ENCODE results near the gene CKS1B. TPM values are rescaled to one million over a fixed set of nuclear protein-coding genes. Genes with fewer than 3 reads are reported as not detected.

The CKS1B gene
- total and polyA plus RNA-seq, 7 donors = 10.2 to 104 (median 35.7) TPM

DNA sequence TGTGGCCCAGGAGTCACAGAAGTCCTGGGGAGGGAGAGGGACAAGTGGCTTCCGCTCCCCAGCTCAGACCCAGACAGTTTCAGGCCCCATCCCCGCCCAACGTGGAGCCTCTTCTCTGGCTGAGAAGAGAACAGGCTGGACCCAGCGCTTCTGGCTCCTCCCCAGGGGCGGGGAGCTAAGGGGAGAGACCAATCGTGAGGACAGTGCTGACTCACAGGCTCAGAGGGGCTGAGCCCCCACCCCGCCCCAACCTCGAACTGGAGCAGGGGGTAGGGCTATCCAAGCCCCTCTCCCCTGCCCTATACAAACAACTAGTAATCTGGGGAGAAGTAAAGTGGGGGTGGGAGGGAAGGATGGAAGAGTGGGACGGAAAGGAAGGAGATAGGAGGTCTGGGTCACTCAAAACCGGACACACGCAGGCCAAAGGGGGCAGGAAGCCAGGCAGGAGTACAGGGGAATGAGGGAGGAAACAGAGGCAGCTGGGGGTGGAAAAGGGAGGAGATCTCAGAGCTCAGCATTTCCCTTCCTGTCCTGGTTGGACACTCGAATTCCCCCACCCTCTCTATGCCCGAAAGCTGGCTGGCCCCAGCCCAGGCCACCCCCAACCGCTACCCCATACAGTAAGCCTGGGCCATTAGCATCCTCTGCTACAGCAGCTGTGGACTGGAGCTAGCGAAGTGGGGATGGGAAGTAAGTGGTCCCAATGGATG, 3.7 kb upstream of the CKS1B start, which contains the start of gene SHC1:
Gene SHC1, minus strand, starts transcription at position 117 of the 710 bp plus-strand sequence. CDS start 221 bp downstream, outside the sequence.
- Histone ChIP-seq H3K4me1 (peaks cover 0 to 56% (median 53%) of the 10 kb centered on the region in 4 donors), H3K36me3 (peaks cover 13 to 28% (median 20%) of the 10 kb centered on the region in 4 donors), H3K27ac (peak within 1 kb of the TSS; percentile 95 to 98 (median 96)), H3K9me3 (no peaks in the 10 kb centered on the region), H3K27me3 (no peaks in the 10 kb centered on the region), H3K4me3 (peak within 1 kb of the TSS; percentile 36 to 50 (median 45))
- 38 to 48% methylated on average over 15 of the region's 15 CpGs for WGBS, 2 donors
- TF ChIP-seq EP300 (IDR thresholded peaks at IDR 0.05) (peak in 1 of 4 donors; percentile 2), POLR2AphosphoS5 (IDR thresholded peaks at IDR 0.05) (peak; percentile 95 to 99 (median 96)), POLR2A (IDR thresholded peaks at IDR 0.05) (peak; percentile 82 to 88)
- TF ChIP-seq, protein P1, sequence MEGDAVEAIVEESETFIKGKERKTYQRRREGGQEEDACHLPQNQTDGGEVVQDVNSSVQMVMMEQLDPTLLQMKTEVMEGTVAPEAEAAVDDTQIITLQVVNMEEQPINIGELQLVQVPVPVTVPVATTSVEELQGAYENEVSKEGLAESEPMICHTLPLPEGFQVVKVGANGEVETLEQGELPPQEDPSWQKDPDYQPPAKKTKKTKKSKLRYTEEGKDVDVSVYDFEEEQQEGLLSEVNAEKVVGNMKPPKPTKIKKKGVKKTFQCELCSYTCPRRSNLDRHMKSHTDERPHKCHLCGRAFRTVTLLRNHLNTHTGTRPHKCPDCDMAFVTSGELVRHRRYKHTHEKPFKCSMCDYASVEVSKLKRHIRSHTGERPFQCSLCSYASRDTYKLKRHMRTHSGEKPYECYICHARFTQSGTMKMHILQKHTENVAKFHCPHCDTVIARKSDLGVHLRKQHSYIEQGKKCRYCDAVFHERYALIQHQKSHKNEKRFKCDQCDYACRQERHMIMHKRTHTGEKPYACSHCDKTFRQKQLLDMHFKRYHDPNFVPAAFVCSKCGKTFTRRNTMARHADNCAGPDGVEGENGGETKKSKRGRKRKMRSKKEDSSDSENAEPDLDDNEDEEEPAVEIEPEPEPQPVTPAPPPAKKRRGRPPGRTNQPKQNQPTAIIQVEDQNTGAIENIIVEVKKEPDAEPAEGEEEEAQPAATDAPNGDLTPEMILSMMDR (IDR thresholded peaks at IDR 0.05) = no peak
- DNase-seq = peak; percentile 99
- intact Hi-C loops (cut with DNase I) = loop anchor here (5.0 kb wide), 1 partner anchor 92 kb away; the partner anchor contains the start of gene EFNA4

DNA sequence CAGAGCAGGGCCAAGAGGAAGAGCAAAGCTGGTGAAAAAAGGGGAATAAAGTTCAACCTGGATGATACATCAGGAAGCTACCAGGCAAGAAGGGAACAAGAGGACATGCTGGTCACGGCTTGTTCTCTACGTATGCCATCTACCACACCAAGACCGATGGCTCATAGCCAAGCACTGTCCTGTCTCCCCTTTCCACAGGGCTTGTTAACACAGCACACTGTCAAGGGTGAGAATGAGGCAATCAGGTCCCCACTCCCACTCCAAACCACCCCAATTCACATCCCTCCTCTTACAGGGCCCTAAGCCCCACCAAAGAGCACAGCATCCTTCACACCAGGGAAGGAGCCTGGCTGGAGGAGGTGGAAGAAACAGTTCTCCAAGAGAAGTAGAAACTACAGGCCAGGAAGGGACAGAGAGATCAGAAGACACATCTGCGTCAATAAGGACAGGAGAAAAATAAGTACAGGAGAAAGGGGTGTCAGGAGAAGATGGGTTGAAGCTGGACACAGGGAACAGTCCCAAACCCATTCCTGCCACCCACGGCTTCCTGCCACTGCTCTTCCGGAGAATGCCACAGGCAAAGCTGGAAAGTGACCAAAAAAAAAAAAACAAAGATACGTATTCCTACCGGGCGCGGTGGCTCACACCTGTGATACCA, 3.0 kb upstream of the CKS1B start:
- intact Hi-C loops (cut with DNase I) = loop anchor here (5.0 kb wide), 1 partner anchor 91 kb away; the partner anchor contains the start of gene EFNA4
- Histone ChIP-seq H3K36me3 (peaks cover 9 to 21% (median 17%) of the 10 kb centered on the region in 4 donors), H3K27me3 (no peaks in the 10 kb centered on the region), H3K4me1 (peaks cover 0 to 60% (median 57%) of the 10 kb centered on the region in 4 donors), H3K4me3 (peak overlapping the region in 3 of 4 donors; percentile 42 to 50 (median 48)), H3K9me3 (no peaks in the 10 kb centered on the region), H3K27ac (peak overlapping the region; percentile 95 to 98 (median 96))
- DNase-seq = peak; percentile 85
- no peak for TF ChIP-seq POLR2AphosphoS5 (IDR thresholded peaks at IDR 0.05)
- no peak for TF ChIP-seq POLR2A (IDR thresholded peaks at IDR 0.05)
- WGBS, 2 donors = 54 to 80% methylated on average over 10 of the region's 10 CpGs

DNA sequence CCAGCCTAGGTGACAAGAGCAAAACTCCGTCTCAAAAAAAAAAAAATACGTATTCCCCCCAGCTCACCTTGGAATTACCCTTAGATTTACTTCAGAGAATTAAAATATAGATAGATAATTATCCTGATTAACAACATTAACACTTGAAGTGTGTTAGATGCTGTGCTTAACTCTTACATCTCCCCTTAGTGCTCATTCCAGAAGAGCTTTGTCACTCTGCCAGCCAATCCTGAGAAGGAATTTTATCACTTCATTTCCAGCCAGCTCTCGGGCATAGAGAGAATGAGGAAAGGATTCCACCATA, 2.3 kb upstream of the CKS1B start:
- H3K36me3 ChIP-seq = peaks cover 2 to 15% (median 13%) of the 10 kb centered on the region in 4 donors
- intact Hi-C loops (cut with DNase I) = loop anchor here (5.0 kb wide), 1 partner anchor 90 kb away; the partner anchor contains the start of gene EFNA4
- H3K9me3 ChIP-seq = no peaks in the 10 kb centered on the region
- 62 to 66% methylated on average over 3 of the region's 3 CpGs for WGBS, 2 donors
- H3K4me3 ChIP-seq = no peak overlapping the region
- peak overlapping the region; percentile 95 to 98 (median 96) for H3K27ac ChIP-seq
- no peak for DNase-seq
- no peak for TF ChIP-seq POLR2A (IDR thresholded peaks at IDR 0.05)
- TF ChIP-seq, protein P1 (IDR thresholded peaks at IDR 0.05) = no peak
- no peak for TF ChIP-seq EP300 (IDR thresholded peaks at IDR 0.05)
- TF ChIP-seq POLR2AphosphoS5 (IDR thresholded peaks at IDR 0.05) = no peak
- H3K4me1 ChIP-seq = peaks cover 0 to 60% (median 58%) of the 10 kb centered on the region in 4 donors
- H3K27me3 ChIP-seq = no peaks in the 10 kb centered on the region

DNA sequence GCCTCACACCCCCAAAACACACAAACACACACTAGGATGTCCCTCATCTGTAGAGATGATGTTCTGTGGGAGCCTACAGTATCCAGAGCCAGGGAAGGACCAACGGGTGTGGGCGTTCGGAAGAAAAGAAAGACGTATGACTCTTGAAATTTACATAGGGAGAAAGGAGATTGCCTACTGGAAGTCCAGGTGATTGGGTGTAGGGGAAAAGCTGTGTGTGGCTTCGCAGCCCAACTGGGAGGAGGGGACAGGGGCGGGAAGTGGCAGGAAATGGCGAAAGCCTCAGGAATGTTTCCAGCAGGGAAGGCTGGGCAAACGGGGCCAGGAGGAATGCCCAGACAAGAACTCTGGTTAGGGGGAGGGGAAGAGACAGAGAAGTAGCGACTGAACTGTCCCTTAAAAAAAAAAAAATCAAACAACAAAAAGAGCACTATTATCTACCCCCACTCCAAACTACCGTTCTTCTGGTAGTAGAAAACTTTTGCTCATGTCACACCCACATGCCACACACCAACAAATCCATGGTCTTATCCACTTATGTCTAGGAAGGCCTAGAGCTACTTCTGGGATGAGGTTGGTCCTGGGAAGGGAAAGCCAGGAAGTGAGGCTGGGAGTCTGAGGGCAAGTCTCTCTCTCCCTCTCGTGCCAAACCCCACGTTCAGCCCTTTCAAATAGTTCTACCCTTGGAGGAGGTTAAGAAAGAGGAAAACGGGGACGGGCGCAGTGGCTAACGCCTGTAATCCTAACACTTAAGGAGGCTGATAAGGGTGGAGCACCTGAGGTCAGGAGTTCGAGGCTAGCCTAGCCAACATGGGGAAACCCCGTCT, 1.8 kb upstream of the CKS1B start:
- Histone ChIP-seq H3K4me3 (peak overlapping the region in 3 of 4 donors; percentile 69 to 77 (median 72)), H3K9me3 (no peaks in the 10 kb centered on the region), H3K4me1 (peaks cover 0 to 60% (median 58%) of the 10 kb centered on the region in 4 donors), H3K27me3 (no peaks in the 10 kb centered on the region), H3K27ac (peak overlapping the region; percentile 95 to 98 (median 96)), H3K36me3 (peaks cover 0 to 9% (median 8%) of the 10 kb centered on the region in 4 donors)
- intact Hi-C loops (cut with DNase I) = loop anchor here (5.0 kb wide), 1 partner anchor 90 kb away; the partner anchor contains the start of gene EFNA4
- TF ChIP-seq EP300 (IDR thresholded peaks at IDR 0.05) (peak in 2 of 4 donors; percentile 40 to 57), POLR2AphosphoS5 (IDR thresholded peaks at IDR 0.05) (peak; percentile 26 to 69 (median 40)), POLR2A (IDR thresholded peaks at IDR 0.05) (no peak)
- TF ChIP-seq, protein P1 (IDR thresholded peaks at IDR 0.05) = no peak
- WGBS, 2 donors = 11 to 46% methylated on average over 18 of the region's 18 CpGs
- DNase-seq = peak; percentile 78

Measured in sigmoid colon (tissue), 7 donors.